Activated CD4-positive, CD25-positive, alpha-beta regulatory T cell treated with anti-CD3 and anti-CD28 coated beads, Interleukin-2, amount 50 U/mL, for 16 hours (primary cell): ENCODE measurements around the gene ETV3.

Experiments
- DNase-seq: peaks from one replicate; pipeline ENCODE4 v3.0.0-alpha.2; 2020; ENCODE audit warnings: low read depth, low spot score

ETV3 gene

GRCh38 chr1:157161901-157162300 lies 23.7 kb upstream of the ETV3 start:
- DNase-seq: no peak

DNA sequence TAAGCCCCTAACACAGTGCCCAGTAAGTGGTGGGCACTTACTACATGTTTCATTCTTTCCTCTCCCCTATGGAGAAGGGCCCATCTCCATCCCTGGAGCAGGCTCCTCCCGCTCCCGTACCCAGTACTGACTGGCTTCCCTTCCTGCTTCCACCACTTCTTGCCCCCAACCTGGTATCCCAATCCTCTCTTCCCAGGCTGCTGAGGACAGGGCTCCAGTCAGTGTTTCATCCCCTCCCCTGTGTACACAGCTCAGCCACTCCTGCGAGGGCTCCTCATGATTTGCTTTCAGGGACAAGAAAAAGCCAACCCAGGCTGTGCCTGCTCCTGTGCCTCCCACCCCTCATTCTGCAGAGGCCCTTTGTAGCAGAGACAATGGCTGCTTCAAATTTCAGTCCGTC lies 20.8 kb upstream of the ETV3 start:
- DNase-seq: no peak

GRCh38 chr1:157157501-157158190 lies 19.5 kb upstream of the ETV3 start:
- DNase-seq: no peak

- DNase-seq: peak; percentile 55
Observed at GRCh38 chr1:157156058-157156541, 17.9 kb upstream of the ETV3 start.

DNA sequence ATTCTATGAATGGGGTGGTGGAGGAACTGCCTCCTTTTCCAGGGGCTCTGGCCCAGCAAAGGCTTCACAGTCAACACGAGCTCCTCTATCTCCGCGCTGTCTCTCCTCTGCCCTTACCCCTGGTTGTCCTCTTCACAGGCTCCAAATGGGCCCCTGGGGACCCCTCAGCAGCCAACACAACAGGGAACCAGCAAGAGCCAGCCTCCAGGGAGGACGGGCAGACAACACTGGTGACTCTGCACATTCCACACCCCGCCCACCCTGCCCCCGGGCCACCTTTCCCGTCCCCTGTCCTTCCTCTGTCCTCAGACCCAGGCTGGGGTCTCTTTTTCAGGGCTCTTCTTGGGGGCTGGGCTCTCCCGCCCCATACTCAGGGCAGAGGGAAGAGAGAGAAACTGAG lies 17.5 kb upstream of the ETV3 start:
- no peak for DNase-seq

DNA sequence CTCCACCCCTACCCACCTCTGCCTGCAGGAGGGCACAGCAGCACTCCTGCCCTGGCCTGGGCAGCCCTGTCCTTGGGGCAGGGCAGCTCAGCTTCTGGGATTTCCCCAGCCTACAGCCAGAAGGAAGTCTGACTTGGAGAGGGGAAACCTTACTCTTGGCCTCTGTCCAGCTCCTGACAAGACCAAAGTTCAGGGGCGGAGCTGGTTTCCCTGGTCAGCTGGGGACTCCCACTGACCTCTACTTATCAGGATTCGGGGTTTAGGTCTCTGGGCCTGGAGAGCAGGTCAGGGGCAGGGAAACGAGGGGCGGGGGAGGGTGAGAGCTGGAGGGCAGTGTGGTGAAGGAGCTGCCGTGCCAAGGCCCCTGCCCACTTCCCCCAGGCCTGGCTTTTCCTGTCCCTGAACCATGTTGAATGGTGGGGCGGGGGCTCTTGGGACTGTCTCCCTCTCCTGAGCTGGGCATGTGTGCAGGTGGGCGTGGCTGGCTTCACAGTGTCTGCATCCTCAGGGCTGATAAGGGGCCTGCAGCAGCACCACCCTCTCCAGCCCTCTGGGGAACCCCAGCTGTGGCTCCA lies 16.8 kb upstream of the ETV3 start:
- DNase-seq: no peak

GRCh38 chr1:157154291-157154690 lies 16.1 kb upstream of the ETV3 start:
- DNase-seq: no peak

- DNase-seq: no peak
Observed at GRCh38 chr1:157153746-157154145, 15.6 kb upstream of the ETV3 start.

- no peak for DNase-seq
Observed at GRCh38 chr1:157152510-157152909, 14.3 kb upstream of the ETV3 start.

GRCh38 chr1:157151506-157151905 lies 13.3 kb upstream of the ETV3 start:
- no peak for DNase-seq

DNA sequence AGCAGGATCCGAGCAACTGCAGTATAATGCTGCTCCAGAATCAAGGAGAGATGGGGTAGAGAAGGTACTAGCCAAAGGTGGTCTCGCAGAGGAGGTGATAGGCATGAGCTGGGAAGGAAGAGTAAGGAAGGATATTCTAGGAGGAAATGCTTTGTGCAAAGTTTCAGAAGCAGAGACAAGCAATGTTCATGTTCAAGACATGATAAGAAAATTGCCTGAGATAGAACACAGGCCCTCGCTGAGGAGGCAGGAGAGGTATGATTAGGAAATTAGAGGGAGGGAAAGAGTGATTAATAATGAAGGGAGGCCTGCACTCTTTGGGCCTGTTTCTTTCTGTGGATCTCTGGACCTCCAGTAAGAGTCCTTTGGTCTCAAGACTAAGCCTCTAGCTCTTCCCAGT lies 12.9 kb upstream of the ETV3 start:
- DNase-seq: no peak

DNA sequence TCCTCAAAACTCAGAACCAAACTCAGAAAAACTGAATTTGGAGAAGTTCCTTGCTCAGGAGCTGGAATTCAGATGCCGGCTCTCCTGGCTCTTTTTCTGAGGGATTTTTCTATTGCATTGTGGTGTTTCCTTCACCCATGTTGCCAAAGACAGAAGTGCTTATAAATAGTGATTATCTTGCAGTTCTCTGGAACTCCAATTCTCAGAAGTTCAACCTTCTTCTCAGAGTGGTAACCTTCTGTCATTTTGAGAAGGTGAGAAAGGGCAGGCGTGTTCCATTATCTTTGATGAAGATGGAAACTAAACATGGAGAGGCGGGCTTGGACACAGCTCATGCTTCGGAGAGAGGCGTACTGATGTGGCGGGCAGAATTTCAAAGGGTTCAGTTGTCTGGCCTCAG lies 12.4 kb upstream of the ETV3 start:
- no peak for DNase-seq

DNA sequence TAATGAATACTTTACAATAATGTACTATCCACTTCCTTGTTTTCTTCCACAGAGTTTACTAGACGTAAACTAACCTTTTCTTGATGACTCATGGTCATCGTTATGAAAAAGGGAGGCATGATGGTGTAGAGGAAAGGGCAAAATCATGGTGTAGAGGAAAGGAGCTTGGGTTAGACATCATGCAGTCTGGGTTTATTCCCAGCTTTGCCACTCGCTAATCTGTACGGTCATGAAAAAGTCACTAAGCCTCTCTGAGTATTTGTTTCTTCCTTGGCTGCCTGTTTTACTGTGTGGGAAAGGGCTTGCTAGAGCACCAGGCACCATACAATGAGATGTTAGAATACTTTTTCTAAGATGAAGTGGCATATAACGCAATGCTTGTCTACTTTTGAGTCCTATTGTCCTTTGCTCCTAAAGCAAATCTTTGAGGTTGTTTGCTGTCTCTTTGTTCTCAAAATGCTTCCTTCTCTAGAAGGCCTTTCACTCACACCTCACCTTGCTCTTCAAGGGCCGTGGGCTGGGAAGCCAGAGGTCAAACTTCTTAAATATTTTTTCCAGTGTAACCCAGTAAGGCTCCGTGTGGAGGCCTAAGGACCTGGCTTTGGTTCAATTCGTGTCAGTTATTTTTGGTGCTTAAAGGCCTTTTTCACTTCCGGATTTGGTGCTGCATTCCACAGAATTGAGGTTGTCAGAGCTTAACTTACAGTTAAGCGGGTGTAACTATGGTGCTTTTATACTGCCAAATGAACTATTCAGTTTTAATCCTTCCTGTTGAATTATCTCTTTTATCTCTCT lies 9.9 kb upstream of the ETV3 start:
- DNase-seq: no peak

GRCh38 chr1:157147037-157147436 lies 8.8 kb upstream of the ETV3 start:
- no peak for DNase-seq

- no peak for DNase-seq
Observed at GRCh38 chr1:157146244-157146643, 8.0 kb upstream of the ETV3 start.

- no peak for DNase-seq
Observed at GRCh38 chr1:157145076-157145475, 6.9 kb upstream of the ETV3 start.

DNA sequence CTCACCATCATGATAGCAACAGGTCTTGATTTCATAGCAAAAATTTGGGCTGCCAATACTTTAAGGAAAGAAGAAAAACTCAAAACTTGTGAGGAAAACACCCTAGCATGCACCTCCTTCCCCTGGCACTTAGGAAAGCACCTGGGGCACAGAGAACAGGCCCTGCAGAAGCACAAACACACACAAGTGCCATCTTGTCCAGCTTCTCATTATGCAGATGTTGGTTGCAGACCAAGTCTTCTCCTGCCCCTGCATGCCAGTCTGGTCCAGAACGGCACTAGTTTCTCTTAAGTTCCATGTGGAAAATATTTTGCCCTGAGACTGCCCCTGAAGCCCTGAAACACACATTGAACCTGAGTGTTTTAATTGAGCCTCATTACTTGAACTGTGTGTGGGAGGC lies 6.3 kb upstream of the ETV3 start:
- no peak for DNase-seq

GRCh38 chr1:157142765-157143423 lies 4.7 kb upstream of the ETV3 start:
- no peak for DNase-seq

DNA sequence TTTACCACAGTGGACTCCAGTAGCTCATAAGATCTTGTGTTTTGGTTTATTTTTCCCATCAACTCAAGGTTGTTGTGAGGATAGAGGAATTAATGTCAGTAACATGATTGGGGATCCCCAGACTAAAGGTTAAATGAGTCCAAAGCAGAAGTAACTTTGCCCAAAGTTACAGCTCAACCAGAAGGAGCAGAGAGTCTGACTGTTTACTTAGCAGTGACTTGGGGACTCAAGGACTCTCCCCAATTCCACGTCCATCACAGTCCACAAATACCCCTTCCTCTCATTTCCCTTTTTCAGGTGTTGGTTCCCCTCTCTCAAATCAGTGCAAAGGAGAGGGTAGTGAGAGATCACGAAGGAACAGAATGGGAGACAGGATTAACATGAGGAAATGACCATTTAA lies 4.0 kb upstream of the ETV3 start:
- no peak for DNase-seq

DNA sequence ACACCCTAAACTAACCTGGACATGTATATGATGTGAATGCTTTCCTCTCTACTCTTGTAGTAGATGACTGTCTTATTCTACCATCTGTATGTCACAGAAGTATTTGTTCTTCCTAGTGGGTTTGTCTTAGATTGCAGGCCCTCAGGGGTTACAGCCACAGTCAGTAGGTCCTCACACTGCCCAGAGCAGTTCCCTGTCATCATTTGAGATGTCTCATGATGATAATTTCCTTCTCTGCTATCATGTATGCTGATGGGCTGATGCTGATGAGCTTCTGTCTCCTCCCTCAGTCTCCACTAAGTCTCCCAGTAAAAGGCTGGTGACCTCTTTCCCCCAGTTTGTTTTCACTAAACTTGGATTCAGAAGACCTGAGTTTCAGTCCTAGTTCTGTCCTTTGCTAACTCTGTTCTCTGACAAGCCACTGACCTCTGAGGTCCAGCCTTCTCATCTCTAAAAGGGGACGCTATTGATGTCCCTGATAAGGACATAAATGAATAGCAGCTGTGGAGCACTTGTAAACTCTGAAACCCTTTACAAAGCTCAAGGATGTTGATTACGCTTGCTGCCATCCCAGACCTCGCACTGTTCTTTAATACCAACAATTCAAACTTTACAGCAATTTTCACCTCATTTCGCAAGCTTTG lies 3.1 kb upstream of the ETV3 start:
- no peak for DNase-seq

GRCh38 chr1:157140063-157140588 lies 1.9 kb upstream of the ETV3 start:
- DNase-seq: no peak
